Endothelial cell of umbilical vein (primary cell): Measurements from ENCODE around the gene TMEFF2. TPM values are rescaled to one million over a fixed set of nuclear protein-coding genes. Genes with fewer than 3 reads are reported as not detected.

Experiments
- BruUV-seq: library from RNA; stranded (reverse); fragments of 400-500 nt; replicated peaks from 2 replicates; lab custom pipeline; 2021; lab: Mats Ljungman, UMichigan
- CTCF ChIA-PET: fragments of 300-600, 350-600 bp; sonication (Branson Sonifier 250); formaldehyde crosslinking; loops from one replicate; lab custom pipeline; 2021; ENCODE audit warnings: antibody characterized with exemption, inconsistent platforms; lab: Charles Lee
- POLR2A ChIA-PET: fragments of 300-600, 350-600 bp; sonication (Branson Sonifier 250); formaldehyde crosslinking; loops from one replicate; lab custom pipeline; 2021; ENCODE audit warnings: antibody characterized with exemption, inconsistent platforms; lab: Charles Lee
- DNase-seq: peaks from one replicate; pipeline ENCODE4 v3.0.0-alpha.2; 2011; ENCODE audit warnings: low read depth, low spot score
- FAIRE-seq: peaks from 2 replicates; lab custom pipeline; 2011; peaks lifted over from hg19 to GRCh38; lab: Jason Lieb, UNC
- H2AFZ ChIP-seq: 2 replicates; pipeline ENCODE4 v1.6.0; 2012; ENCODE audit warnings: low read depth, low read length, control low read depth, inconsistent platforms
- H3K27ac ChIP-seq: 2 replicates; pipeline ENCODE4 v1.5.1; 2011; ENCODE audit warnings: low read depth, mild to moderate bottlenecking, control low read depth, low read length, moderate library complexity; ENCODE audit not compliant: insufficient read depth
- H3K27me3 ChIP-seq, 2 experiments: 2 replicates each; pipeline versions ENCODE4 v1.6.0 to v1.6.1; 2011; ENCODE audit warnings: low read length in 2 of 2, mixed read lengths in 1 of 2; ENCODE audit not compliant: control insufficient read depth in 2 of 2, insufficient read depth in 2 of 2
- H3K36me3 ChIP-seq, 2 experiments: 2 replicates in 1 of 2; 3 replicates in 1 of 2; pipeline ENCODE4 v1.5.1; 2011; ENCODE audit warnings: low read length in 2 of 2, mild to moderate bottlenecking in 1 of 2, moderate library complexity in 1 of 2; ENCODE audit not compliant: control insufficient read depth in 2 of 2, insufficient read depth in 2 of 2; ENCODE audit errors: extremely low read depth in 1 of 2
- H3K4me1 ChIP-seq: 3 replicates; pipeline ENCODE4 v1.5.1; 2011; ENCODE audit warnings: mild to moderate bottlenecking, low read length; ENCODE audit not compliant: control insufficient read depth, insufficient read depth; ENCODE audit errors: extremely low read depth
- H3K4me2 ChIP-seq: 2 replicates; pipeline ENCODE4 v1.6.1; 2011; ENCODE audit warnings: low read length, control low read depth, mixed read lengths; ENCODE audit not compliant: insufficient read depth
- H3K4me3 ChIP-seq, 3 experiments: fragments of 200-600 bp in 1 of 3; sonication (generic), shearing (Covaris generic) in 1 of 3; replicated peaks in 1 of 3; 2 replicates each; pipeline ENCODE4 v1.5.1; 2011 to 2016; ENCODE audit warnings: control low read depth in 3 of 3, low read length in 3 of 3, mild to moderate bottlenecking in 2 of 3, inconsistent platforms in 1 of 3, low read depth in 1 of 3, moderate library complexity in 1 of 3; ENCODE audit not compliant: insufficient read depth in 1 of 3
- H3K79me2 ChIP-seq: 2 replicates; pipeline ENCODE4 v1.6.0; 2012; ENCODE audit warnings: low read length, inconsistent platforms; ENCODE audit not compliant: control insufficient read depth, insufficient read depth
- H3K9ac ChIP-seq: replicated peaks from 2 replicates; pipeline ENCODE3; 2011; ENCODE audit warnings: low read length, control low read depth; ENCODE audit not compliant: insufficient read depth; ENCODE audit errors: extremely low read depth
- H3K9me1 ChIP-seq: replicated peaks from 3 replicates; pipeline ENCODE4 v1.6.0; 2011; ENCODE audit warnings: mild to moderate bottlenecking, low read length; ENCODE audit not compliant: control insufficient read depth, insufficient read depth; ENCODE audit errors: extremely low read depth
- H3K9me3 ChIP-seq: replicated peaks from 2 replicates; pipeline ENCODE4 v1.5.1; 2012; ENCODE audit warnings: low read length, inconsistent platforms; ENCODE audit not compliant: control insufficient read depth, insufficient read depth
- H4K20me1 ChIP-seq: replicated peaks from 2 replicates; pipeline ENCODE3; 2011; ENCODE audit warnings: mild to moderate bottlenecking, low read length; ENCODE audit not compliant: control insufficient read depth, insufficient read depth; ENCODE audit errors: extremely low read depth
- CTCF ChIP-seq, 2 donors: IDR thresholded peaks; 1 replicate in 1 of 2; 2 replicates in 1 of 2; pipeline ENCODE4 v1.5.1; 2011; ENCODE audit warnings: low read length in 2 of 2, mild to moderate bottlenecking in 2 of 2, moderate library complexity in 2 of 2, control low read depth in 1 of 2, inconsistent platforms in 1 of 2, low read depth in 1 of 2; ENCODE audit not compliant: insufficient read depth in 1 of 2; ENCODE audit errors: extremely low read depth in 1 of 2
- EZH2 ChIP-seq: IDR thresholded peaks from 2 replicates; pipeline ENCODE4 v1.6.1; 2012; ENCODE audit warnings: borderline replicate concordance, low read depth, mild to moderate bottlenecking, moderate library complexity, low read length, inconsistent platforms; ENCODE audit not compliant: severe bottlenecking
- FOS ChIP-seq: IDR thresholded peaks from 2 replicates; pipeline ENCODE4 v1.6.1; 2011; ENCODE audit warnings: mild to moderate bottlenecking, low read length, moderate library complexity, borderline replicate concordance; ENCODE audit not compliant: insufficient read depth
- GATA2 ChIP-seq: IDR thresholded peaks from 2 replicates; pipeline ENCODE4 v1.7.0; 2011; ENCODE audit warnings: low read depth, mild to moderate bottlenecking, moderate library complexity, mixed read lengths, low read length; ENCODE audit not compliant: insufficient read length, insufficient read depth
- JUN ChIP-seq: IDR thresholded peaks from 2 replicates; pipeline ENCODE4 v1.6.1; 2011; ENCODE audit warnings: borderline replicate concordance, low read depth; ENCODE audit not compliant: insufficient read length, insufficient read depth
- MAX ChIP-seq: IDR thresholded peaks from 2 replicates; pipeline ENCODE4 v1.6.1; 2011; ENCODE audit not compliant: insufficient read depth, insufficient read length
- MYC ChIP-seq: IDR thresholded peaks from one replicate; pipeline ENCODE4 v1.6.1; 2011; ENCODE audit warnings: mild to moderate bottlenecking, low read depth, low read length
- POLR2A ChIP-seq: IDR thresholded peaks from 2 replicates; pipeline ENCODE4 v1.6.1; 2012; ENCODE audit warnings: low read depth, mild to moderate bottlenecking, control low read depth, low read length
- POLR2AphosphoS5 ChIP-seq: IDR thresholded peaks from 2 replicates; pipeline ENCODE4 v1.6.1; 2012; ENCODE audit warnings: low read depth, mild to moderate bottlenecking, control low read depth, low read length, moderate library complexity; ENCODE audit not compliant: insufficient read depth
- dilution Hi-C: fragments of 300-500 bp; cut with MboI; formaldehyde crosslinking; loops from one replicate; pipeline ENCODE4 v1.15.0; 2019; ENCODE audit warnings: low sequenced_read_pairs; ENCODE audit not compliant: extremely low pct_ligation_motif_present
- intact Hi-C: fragments of 100-400 bp; cut with micrococcal nuclease; formaldehyde crosslinking; loops from one replicate; pipeline ENCODE4 v1.10.0; 2022
- polyA plus RNA-seq, 4 experiments: library from polyadenylated mRNA; depleted of rRNA in 3 of 4; stranded (reverse) in 3 of 4; unstranded in 1 of 4; fragments of >200 nt; gene quantifications; 2 replicates each; pipeline versions ENCODE4 v1.2.1 to v1.2.3, GENCODE V29; 2011 to 2012; ENCODE audit warnings: missing spikeins in 1 of 4
- total RNA-seq: library from RNA; stranded (reverse); gene quantifications from 2 replicates; pipeline ENCODE4 v1.2.3, GENCODE V29; 2021

TMEFF2 gene
- total and polyA plus RNA-seq, 2 donors (not counting 3 experiments of a cell fraction or from before 2014, with no cell fraction given) = 0.18 to 0.20 TPM

- Histone ChIP-seq H3K4me1 (no peaks in the 10 kb centered on the region), H3K9ac (no peak overlapping the region), H2AFZ (no peak overlapping the region), H3K4me2 (no peak overlapping the region), H3K27me3 (no peaks in the 10 kb centered on the region), H3K9me3 (no peaks in the 10 kb centered on the region), H3K4me3 (no peak overlapping the region), H3K79me2 (no peaks in the 10 kb centered on the region), H3K9me1 (no peaks in the 10 kb centered on the region), H3K36me3 (no peaks in the 10 kb centered on the region), H4K20me1 (no peaks in the 10 kb centered on the region), H3K27ac (no peak overlapping the region)
- DNase-seq = no peak
- intact Hi-C loops (no loop called here), dilution Hi-C loops (no loop called here)
- ChIA-PET POLR2A (no interaction called here), CTCF (no interaction called here)
- no peak for FAIRE-seq
- no peak for TF ChIP-seq FOS
- no peak for TF ChIP-seq MAX
- no peak for TF ChIP-seq JUN
- no peak for TF ChIP-seq EZH2
- TF ChIP-seq POLR2AphosphoS5 = no peak
- TF ChIP-seq POLR2A = no peak
- no peak for TF ChIP-seq MYC
- TF ChIP-seq GATA2 = no peak
- no peak for TF ChIP-seq CTCF (IDR thresholded peaks at IDR 0.05; ENCODE audit: extremely low read depth in 1 of 2, insufficient read depth in 1 of 2, low read depth in 1 of 2, low read length in 2 of 2)
- no TSS peak for BruUV-seq
These were observed 135.5 kb downstream of the TMEFF2 start for GRCh38 chr2:192059266-192059665.
